HG03469 (cell line): ENCODE data around the gene CLEC17A.
"Not testable (repeated sequence)": the region's sequence is repeated elsewhere in the genome, so short reads cannot be mapped to it uniquely, and the experiment has no call there.

Experiments
- ATAC-seq: cut with Tn5 transposase; IDR thresholded peaks from one replicate; pipeline ENCODE4 v1.9.1; 2021; ENCODE audit warnings: mild to moderate bottlenecking, moderate library complexity, moderate number of reproducible peaks; ENCODE audit not compliant: unreplicated experiment

The CLEC17A gene

GRCh38 chr19:14558370-14559066 is 24.4 kb upstream of the CLEC17A start:
- no peak for ATAC-seq

GRCh38 chr19:14559916-14560775 is 22.7 kb upstream of the CLEC17A start:
- ATAC-seq, result no peak

GRCh38 chr19:14560776-14561108 is 22.1 kb upstream of the CLEC17A start:
- no peak for ATAC-seq

GRCh38 chr19:14561249-14561648 is 21.6 kb upstream of the CLEC17A start:
- ATAC-seq, result no peak

GRCh38 chr19:14561847-14562351 is 21.0 kb upstream of the CLEC17A start:
- ATAC-seq, result no peak

- ATAC-seq, result no peak
These were observed 20.0 kb upstream of the CLEC17A start for GRCh38 chr19:14562660-14563589.

GRCh38 chr19:14563590-14563926 is 19.3 kb upstream of the CLEC17A start:
- no peak for ATAC-seq

- ATAC-seq, result no peak
These were observed 18.8 kb upstream of the CLEC17A start for GRCh38 chr19:14563989-14564651.

GRCh38 chr19:14564652-14565297 is 18.1 kb upstream of the CLEC17A start:
- not testable (repeated sequence) for ATAC-seq

- ATAC-seq, result no peak
These were observed 17.6 kb upstream of the CLEC17A start for GRCh38 chr19:14565298-14565679.

GRCh38 chr19:14565765-14566711 is 16.8 kb upstream of the CLEC17A start:
- ATAC-seq, result no peak

- ATAC-seq, result no peak
These were observed 16.2 kb upstream of the CLEC17A start for GRCh38 chr19:14566712-14567077.

- no peak for ATAC-seq
These were observed 15.8 kb upstream of the CLEC17A start for GRCh38 chr19:14567079-14567478.

GRCh38 chr19:14570864-14571527 is 11.9 kb upstream of the CLEC17A start:
- ATAC-seq, result no peak

GRCh38 chr19:14571695-14572490 is 11.0 kb upstream of the CLEC17A start, which contains the start of gene NDUFB7:
Gene NDUFB7, minus strand, starts transcription at chr19:14572066. Its CDS starts 66 bp downstream, at chr19:14572000.
- ATAC-seq, result peak; percentile 49

- ATAC-seq, result no peak
These were observed 7.4 kb upstream of the CLEC17A start for GRCh38 chr19:14575428-14575980.

- no peak for ATAC-seq
These were observed 6.5 kb upstream of the CLEC17A start for GRCh38 chr19:14576363-14576762.
